B cell (primary cell): ENCODE measurements around the gene ZNF618. TPM values are rescaled to one million over a fixed set of nuclear protein-coding genes. Genes with fewer than 3 reads are reported as not detected.

Experiments used
- ATAC-seq: fragments of 200-7000 bp; cut with Tn5 transposase; one replicate; pipeline ENCODE4 v1.10.0; 2021; ENCODE audit warnings: low read depth, mild to moderate bottlenecking, moderate number of reproducible peaks, moderate library complexity
- CTCF ChIA-PET: fragments of 350-600 bp; sonication (Branson Sonifier 250); formaldehyde crosslinking; loops from one replicate; lab custom pipeline; 2021; ENCODE audit warnings: antibody characterized with exemption, inconsistent platforms; lab: Charles Lee
- POLR2A ChIA-PET: fragments of 350-600 bp; sonication (Branson Sonifier 250); formaldehyde crosslinking; loops from one replicate; lab custom pipeline; 2021; ENCODE audit warnings: antibody characterized with exemption; lab: Charles Lee
- DNase-seq: peaks from one replicate; pipeline ENCODE4 v3.0.0; 2013
- H2AFZ ChIP-seq: 2 replicates; pipeline ENCODE4 v1.6.1; 2012; ENCODE audit warnings: mild to moderate bottlenecking, low read depth, low read length; ENCODE audit not compliant: insufficient read depth, poor library complexity, severe bottlenecking
- H3K27ac ChIP-seq, 2 donors: 1 replicate in 1 of 2; 2 replicates in 1 of 2; pipeline ENCODE4 v1.5.1; 2012 to 2013; ENCODE audit warnings: low read length in 2 of 2, mild to moderate bottlenecking in 2 of 2, moderate library complexity in 1 of 2
- H3K27me3 ChIP-seq, 4 experiments: fragments of 200-600 bp in 1 of 4; sonication (generic) in 1 of 4; replicated peaks in 1 of 4; 1 replicate in 2 of 4; 2 replicates in 2 of 4; pipeline versions ENCODE4 v1.6.1 to v1.7.0; 2013 to 2016; ENCODE audit warnings: low read length in 3 of 4, mild to moderate bottlenecking in 2 of 4, mixed read lengths in 1 of 4, moderate library complexity in 1 of 4; ENCODE audit not compliant: insufficient read depth in 4 of 4, control insufficient read depth in 3 of 4; ENCODE audit errors: control extremely low read depth in 1 of 4
- H3K36me3 ChIP-seq, 2 experiments: replicated peaks in 1 of 2; 1 replicate in 1 of 2; 2 replicates in 1 of 2; pipeline versions ENCODE4 v1.6.1 to v1.7.1; 2013; ENCODE audit warnings: low read length in 1 of 2; ENCODE audit not compliant: insufficient read depth in 2 of 2, control insufficient read depth in 1 of 2; ENCODE audit errors: control extremely low read depth in 1 of 2, extremely low read depth in 1 of 2
- H3K4me1 ChIP-seq, 2 donors: fragments of 200-600 bp in 1 of 2; sonication (generic) in 1 of 2; 1 replicate in 1 of 2; 2 replicates in 1 of 2; pipeline versions ENCODE4 v1.5.1 to v1.6.1; 2013 to 2017; ENCODE audit warnings: low read length in 2 of 2; ENCODE audit not compliant: control insufficient read depth in 2 of 2, insufficient read depth in 2 of 2
- H3K4me2 ChIP-seq: replicated peaks from 2 replicates; pipeline ENCODE3; 2012; ENCODE audit warnings: mild to moderate bottlenecking, low read depth, low read length; ENCODE audit not compliant: poor library complexity, severe bottlenecking
- H3K4me3 ChIP-seq, 5 experiments: fragments of 200-600 bp in 1 of 5; sonication (generic) in 1 of 5; 1 replicate in 3 of 5; 2 replicates in 2 of 5; pipeline versions ENCODE4 v1.5.1 to v1.7.0; 2011 to 2016; ENCODE audit warnings: low read length in 4 of 5, mild to moderate bottlenecking in 4 of 5, low read depth in 2 of 5, control low read depth in 1 of 5, moderate library complexity in 1 of 5; ENCODE audit not compliant: insufficient read depth in 1 of 5; ENCODE audit errors: control extremely low read depth in 1 of 5, extremely low read depth in 1 of 5
- H3K79me2 ChIP-seq: fragments of 200-600 bp; sonication (generic); one replicate; pipeline ENCODE4 v1.6.0; 2016; ENCODE audit warnings: low read length; ENCODE audit not compliant: control insufficient read depth, insufficient read depth
- H3K9ac ChIP-seq: fragments of 200-600 bp; sonication (generic); 2 replicates; pipeline ENCODE4 v1.6.1; 2017; ENCODE audit warnings: mild to moderate bottlenecking, low read length, moderate library complexity
- H3K9me3 ChIP-seq, 3 donors: one replicate each; pipeline versions ENCODE4 v1.6.1 to v1.7.1; 2013; ENCODE audit warnings: low read length in 2 of 3; ENCODE audit not compliant: control insufficient read depth in 2 of 3, insufficient read depth in 1 of 3; ENCODE audit errors: control extremely low read depth in 1 of 3
- H4K20me1 ChIP-seq: 2 replicates; pipeline ENCODE4 v1.6.0; 2012; ENCODE audit warnings: mild to moderate bottlenecking, low read length; ENCODE audit not compliant: insufficient read depth, control insufficient read depth, poor library complexity, severe bottlenecking
- H3K27ac Mint-ChIP-seq: one replicate; pipeline ENCODE4 v1.8.0; 2021; ENCODE audit warnings: mixed read lengths
- H3K27me3 Mint-ChIP-seq: one replicate; pipeline ENCODE4 v1.8.0; 2021; ENCODE audit warnings: mixed read lengths
- H3K4me1 Mint-ChIP-seq: one replicate; pipeline ENCODE4 v1.8.0; 2021; ENCODE audit warnings: mixed read lengths
- H3K4me3 Mint-ChIP-seq: one replicate; pipeline ENCODE4 v1.8.0; 2021; ENCODE audit warnings: mixed read lengths
- H3K9me3 Mint-ChIP-seq: one replicate; pipeline ENCODE4 v1.8.0; 2022; ENCODE audit warnings: mixed read lengths; ENCODE audit not compliant: insufficient read depth
- CTCF ChIP-seq: fragments of 200-600 bp; IDR thresholded peaks from one replicate; pipeline ENCODE4 v1.8.0; 2022; ENCODE audit warnings: antibody characterized with exemption, mild to moderate bottlenecking
- EZH2 ChIP-seq: IDR thresholded peaks from 2 replicates; pipeline ENCODE4 v1.6.1; 2012; ENCODE audit warnings: borderline replicate concordance, low read depth, mild to moderate bottlenecking, moderate library complexity, low read length; ENCODE audit not compliant: insufficient read depth, poor library complexity, severe bottlenecking
- WGBS: methylation state at CpG from one replicate; pipeline ENCODE4 v1.1.5; 2013; ENCODE audit warnings: missing lambda C conversion rate; ENCODE audit not compliant: insufficient coverage; 5-methylcytosine and 5-hydroxymethylcytosine counted together
- intact Hi-C: fragments of 100-400 bp; cut with micrococcal nuclease; formaldehyde crosslinking; loops from one replicate; pipeline ENCODE4 v1.10.0; 2022
- polyA plus RNA-seq: library from polyadenylated mRNA; depleted of rRNA; stranded (reverse); fragments of >200 nt; gene quantifications from 2 replicates; pipeline ENCODE4 v1.2.3, GENCODE V29; 2012
- total RNA-seq, 2 donors: library from RNA; stranded (reverse); fragments of 120-200 nt in 1 of 2; gene quantifications; 1 replicate in 1 of 2; 2 replicates in 1 of 2; pipeline versions ENCODE4 v1.2.3 to v1.2.4, GENCODE V29; 2013 to 2022

Gene ZNF618
- total and polyA plus RNA-seq, 2 donors (not counting 1 experiment from before 2014, with no cell fraction given) = 1.4 to 2.5 TPM

DNA sequence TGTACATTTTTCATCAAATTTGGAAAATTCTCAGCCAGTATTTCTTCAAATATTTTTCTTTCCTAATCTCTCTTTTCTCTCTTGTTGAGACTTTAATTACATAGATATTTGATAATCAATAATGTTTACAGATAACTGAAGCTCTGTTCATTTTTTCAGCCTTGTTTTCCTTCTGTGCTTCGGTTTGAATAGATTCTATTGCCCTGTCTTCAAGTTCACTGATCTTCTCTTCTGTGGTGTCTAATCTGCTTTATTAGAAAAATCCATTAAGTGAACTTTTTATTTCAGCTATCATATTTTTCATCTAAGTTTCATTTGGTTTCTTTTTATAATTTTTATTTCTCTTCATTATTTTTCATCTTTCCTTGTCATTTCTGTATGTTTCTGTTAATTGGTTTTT, 147.9 kb downstream of the ZNF618 start:
- POLR2A ChIA-PET = no interaction called here
- H3K27me3 ChIP-seq = no peaks in the 10 kb centered on the region
- no peak overlapping the region for H3K4me3 ChIP-seq
- CTCF ChIA-PET = no interaction called here
- Mint-ChIP-seq H3K4me3 (no peak overlapping the region), H3K4me1 (no peaks in the 10 kb centered on the region), H3K27me3 (no peaks in the 10 kb centered on the region), H3K9me3 (peaks cover 15% of the 10 kb centered on the region), H3K27ac (no peak overlapping the region)
- H3K9ac ChIP-seq = no peak overlapping the region
- TF ChIP-seq CTCF = no peak
- TF ChIP-seq EZH2 = no peak
- no peak overlapping the region for H2AFZ ChIP-seq
- H4K20me1 ChIP-seq = no peaks in the 10 kb centered on the region
- H3K27ac ChIP-seq = no peak overlapping the region
- no peak overlapping the region for H3K4me2 ChIP-seq
- H3K9me3 ChIP-seq = peaks cover 4 to 7% (median 5%) of the 10 kb centered on the region in 3 donors
- DNase-seq (no peak), ATAC-seq (no peak)
- H3K36me3 ChIP-seq = no peaks in the 10 kb centered on the region
- H3K79me2 ChIP-seq = no peaks in the 10 kb centered on the region
- no peaks in the 10 kb centered on the region for H3K4me1 ChIP-seq
- WGBS = no CpG with 5 or more reads among the region's 1 CpG
- intact Hi-C loops = no loop called here

DNA sequence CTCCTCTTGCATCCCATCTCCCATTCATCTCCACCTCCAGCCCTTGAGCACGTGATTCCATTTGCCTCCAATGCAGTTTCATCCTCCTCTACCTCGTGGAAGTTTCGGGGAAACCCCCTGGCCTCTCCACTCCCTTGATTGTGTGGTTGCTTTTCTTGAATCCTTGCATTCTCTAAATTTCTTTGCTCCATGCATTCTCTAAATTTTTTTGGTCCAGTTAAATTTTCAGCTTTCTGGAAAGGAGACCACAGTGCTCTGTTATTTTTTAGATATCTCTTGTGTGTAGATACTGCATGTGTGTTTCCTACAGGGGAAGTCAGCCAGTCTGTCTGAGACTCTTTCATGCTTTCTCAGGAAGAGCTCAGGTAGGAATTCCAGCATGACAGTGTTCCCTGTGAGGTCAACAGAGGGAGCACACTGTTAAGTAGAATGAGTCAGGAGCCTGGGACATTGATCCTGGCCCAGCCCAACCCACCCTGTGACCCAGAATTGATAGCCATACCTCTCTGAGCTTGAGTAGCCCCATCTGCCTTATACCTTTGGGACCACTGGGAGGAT, 149.2 kb downstream of the ZNF618 start:
- intact Hi-C loops = no loop called here
- 82% methylated on average over 2 of the region's 3 CpGs for WGBS
- Histone ChIP-seq H2AFZ (no peak overlapping the region), H3K79me2 (no peaks in the 10 kb centered on the region), H3K4me1 (no peaks in the 10 kb centered on the region), H4K20me1 (no peaks in the 10 kb centered on the region), H3K36me3 (no peaks in the 10 kb centered on the region), H3K4me3 (no peak overlapping the region), H3K27ac (no peak overlapping the region), H3K27me3 (no peaks in the 10 kb centered on the region), H3K9ac (no peak overlapping the region), H3K9me3 (peaks cover 4 to 7% (median 5%) of the 10 kb centered on the region in 3 donors), H3K4me2 (no peak overlapping the region)
- ChIA-PET CTCF (no interaction called here), POLR2A (interaction anchor here (0.5 kb wide), 1 partner anchor 318 kb away, joined by 4 read pairs; no protein-coding TSS in a partner anchor)
- DNase-seq = no peak
- Mint-ChIP-seq H3K27me3 (no peaks in the 10 kb centered on the region), H3K4me1 (no peaks in the 10 kb centered on the region), H3K4me3 (no peak overlapping the region), H3K9me3 (peaks cover 15% of the 10 kb centered on the region), H3K27ac (no peak overlapping the region)
- no peak for TF ChIP-seq CTCF
- TF ChIP-seq EZH2 = no peak
- ATAC-seq = no peak
